ENCODE measurements around the gene PRKCH. TPM values are rescaled to one million over a fixed set of nuclear protein-coding genes. Genes with fewer than 3 reads are reported as not detected.

The PRKCH gene
- total and polyA plus RNA-seq, 2 donors from 2014 or later: 8.3 to 47.0 TPM

DNA sequence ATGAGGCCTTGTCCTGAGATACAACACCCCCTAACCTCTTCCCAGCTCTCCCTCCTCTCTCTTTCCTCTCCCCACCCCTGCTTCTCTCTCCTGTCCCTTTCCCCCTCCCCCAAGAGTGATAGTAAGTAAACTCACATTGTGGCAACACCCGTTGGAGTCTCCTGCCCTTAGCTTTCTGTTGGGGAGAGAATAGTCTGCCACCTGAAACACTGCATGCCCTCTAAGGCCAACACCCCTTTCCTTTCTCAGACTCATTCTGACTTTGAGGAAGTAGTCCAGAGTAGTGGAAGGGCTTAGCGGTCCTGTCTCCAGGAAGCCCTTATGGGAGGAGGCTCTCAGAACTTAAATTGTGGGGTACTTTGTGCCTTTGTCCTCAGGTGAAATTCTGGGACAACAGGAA, 95.2 kb downstream of the PRKCH start:
- intact Hi-C loops (cut with DNase I): no loop called here
- H3K9me3 ChIP-seq (ENCODE audit: control insufficient read depth in 2 of 3, insufficient read depth in 1 of 3, low read length in 3 of 3): no peaks in the 10 kb centered on the region
- no peak overlapping the region for H3K4me3 ChIP-seq (ENCODE audit: low read length in 3 of 3)
- H3K36me3 ChIP-seq (ENCODE audit: control insufficient read depth in 2 of 3, insufficient read depth in 3 of 3, low read length in 3 of 3): no peaks in the 10 kb centered on the region
- FAIRE-seq: no peak
- peaks cover 0 to 5% (median 0%) of the 10 kb centered on the region in 3 donors for H3K4me1 ChIP-seq (ENCODE audit: control insufficient read depth in 2 of 3, insufficient read depth in 2 of 3, low read depth in 1 of 3, low read length in 3 of 3)
- H3K9ac ChIP-seq (ENCODE audit: low read length in 3 of 3): no peak overlapping the region
- H3K27me3 ChIP-seq (ENCODE audit: control insufficient read depth, insufficient read depth, low read length): no peaks in the 10 kb centered on the region
- no peak for DNase-seq
- no peak overlapping the region for H3K27ac ChIP-seq (ENCODE audit: low read depth in 2 of 2, low read length in 2 of 2)
- TF ChIP-seq CTCF (IDR thresholded peaks at IDR 0.05; ENCODE audit: borderline replicate concordance, extremely low read depth, insufficient read depth): no peak

- no peak for FAIRE-seq
- no peak overlapping the region for H3K27ac ChIP-seq (ENCODE audit: low read depth in 2 of 2, low read length in 2 of 2)
- H3K4me1 ChIP-seq (ENCODE audit: control insufficient read depth in 2 of 3, insufficient read depth in 2 of 3, low read depth in 1 of 3, low read length in 3 of 3): peaks cover 0 to 5% (median 0%) of the 10 kb centered on the region in 3 donors
- intact Hi-C loops (cut with DNase I): no loop called here
- no peaks in the 10 kb centered on the region for H3K9me3 ChIP-seq (ENCODE audit: control insufficient read depth in 2 of 3, insufficient read depth in 1 of 3, low read length in 3 of 3)
- no peak overlapping the region for H3K9ac ChIP-seq (ENCODE audit: low read length in 3 of 3)
- no peak overlapping the region for H3K4me3 ChIP-seq (ENCODE audit: low read length in 3 of 3)
- no peak for TF ChIP-seq CTCF (IDR thresholded peaks at IDR 0.05; ENCODE audit: borderline replicate concordance, extremely low read depth, insufficient read depth)
- H3K36me3 ChIP-seq (ENCODE audit: control insufficient read depth in 2 of 3, insufficient read depth in 3 of 3, low read length in 3 of 3): no peaks in the 10 kb centered on the region
- H3K27me3 ChIP-seq (ENCODE audit: control insufficient read depth, insufficient read depth, low read length): no peaks in the 10 kb centered on the region
- DNase-seq: no peak
These were observed 95.8 kb downstream of the PRKCH start for GRCh38 chr14:61417141-61417540.

DNA sequence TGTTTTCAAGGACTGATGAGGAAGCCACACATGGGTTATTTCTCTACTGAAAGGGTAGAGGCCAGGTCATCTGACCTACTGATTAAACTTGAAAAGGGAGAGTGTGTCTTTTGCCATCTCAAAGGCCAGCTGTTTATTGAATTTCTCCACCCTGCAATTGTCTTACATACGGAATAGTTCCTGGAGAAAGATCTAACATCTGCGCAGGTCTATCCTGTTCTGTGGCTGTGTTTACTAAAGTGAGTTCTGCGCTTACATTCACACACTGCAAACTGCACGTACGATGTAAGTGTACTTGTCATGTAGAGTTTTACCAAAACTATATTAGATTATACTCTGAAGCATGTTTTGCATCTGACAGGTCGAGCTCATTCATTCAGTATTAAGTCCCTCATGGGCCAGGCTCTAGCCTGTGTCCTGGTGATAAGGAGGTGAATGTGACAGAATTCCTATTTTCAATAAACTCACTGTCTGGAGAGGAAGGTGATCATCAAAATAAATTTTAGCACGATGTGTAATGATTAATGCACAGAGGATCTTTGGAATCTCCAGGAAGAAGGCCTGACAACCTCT, 96.6 kb downstream of the PRKCH start:
- FAIRE-seq: no peak
- no peak overlapping the region for H3K27ac ChIP-seq (ENCODE audit: low read depth in 2 of 2, low read length in 2 of 2)

More for the DNA sequence above, 96.6 kb downstream of the PRKCH start:
- Histone ChIP-seq H3K9ac (ENCODE audit: low read length in 3 of 3) (no peak overlapping the region), H3K9me3 (ENCODE audit: control insufficient read depth in 2 of 3, insufficient read depth in 1 of 3, low read length in 3 of 3) (no peaks in the 10 kb centered on the region), H3K4me3 (ENCODE audit: low read length in 3 of 3) (no peak overlapping the region), H3K4me1 (ENCODE audit: control insufficient read depth in 2 of 3, insufficient read depth in 2 of 3, low read depth in 1 of 3, low read length in 3 of 3) (peaks cover 0 to 5% (median 0%) of the 10 kb centered on the region in 3 donors), H3K36me3 (ENCODE audit: control insufficient read depth in 2 of 3, insufficient read depth in 3 of 3, low read length in 3 of 3) (no peaks in the 10 kb centered on the region), H3K27me3 (ENCODE audit: control insufficient read depth, insufficient read depth, low read length) (no peaks in the 10 kb centered on the region)
- DNase-seq: no peak
- no peak for TF ChIP-seq CTCF (IDR thresholded peaks at IDR 0.05; ENCODE audit: borderline replicate concordance, extremely low read depth, insufficient read depth)
- intact Hi-C loops (cut with DNase I): no loop called here

Measured in kidney (tissue), 14 donors.